ENCODE results near the gene FURIN.

Gene FURIN

DNA sequence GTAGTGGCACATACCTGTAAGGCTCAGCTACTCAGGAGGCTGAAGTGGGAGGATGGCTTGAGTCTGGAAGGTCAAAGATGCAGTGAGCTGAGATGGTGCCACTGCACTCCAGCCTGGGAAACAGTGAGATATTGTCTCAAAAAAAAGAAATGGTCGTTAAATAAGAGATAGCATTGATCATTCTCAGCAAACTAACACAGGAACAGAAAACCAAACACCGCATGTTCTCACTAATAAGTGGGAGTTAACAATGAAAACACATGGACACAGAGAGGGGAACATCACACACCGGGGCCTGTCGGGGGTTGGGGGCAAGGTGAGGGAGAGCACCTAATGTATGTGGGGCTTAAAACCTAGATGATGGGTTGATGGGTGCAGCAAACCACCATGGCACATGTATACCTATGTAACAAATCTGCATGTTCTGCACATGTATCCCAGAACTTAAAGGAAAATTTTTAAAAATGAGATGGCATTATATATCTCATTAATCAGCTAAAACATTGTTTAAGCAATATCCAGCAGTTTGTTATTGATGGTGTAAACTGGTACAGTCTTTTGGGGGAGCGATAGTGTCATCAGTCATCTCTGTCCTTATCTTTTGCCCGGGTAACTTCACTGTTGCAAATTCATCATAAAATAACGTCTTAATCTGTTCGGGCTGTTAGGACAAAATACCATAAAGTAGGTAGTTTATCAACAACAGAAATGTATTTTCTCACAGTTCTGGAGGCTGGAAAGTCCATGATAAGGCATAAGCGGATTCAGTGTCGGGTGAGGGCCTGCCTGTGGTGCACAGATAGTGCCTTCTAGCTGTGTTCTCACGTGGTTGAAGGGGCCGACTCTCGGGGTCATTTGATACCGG is 33.0 kb downstream of the FURIN start:
- Histone ChIP-seq H3K27me3 (ENCODE audit: control insufficient read depth, insufficient read depth, low read length) (peaks cover 28% of the 10 kb centered on the region), H3K27ac (ENCODE audit: low read length) (no peak overlapping the region), H3K9ac (ENCODE audit: low read length) (peak overlapping the region; percentile 38), H3K36me3 (ENCODE audit: control insufficient read depth, low read depth, low read length) (no peaks in the 10 kb centered on the region), H3K4me3 (ENCODE audit: low read length) (peak overlapping the region; percentile 80), H3K9me3 (ENCODE audit: control insufficient read depth, low read depth, low read length) (no peaks in the 10 kb centered on the region), H3K4me1 (ENCODE audit: control insufficient read depth, low read depth, low read length) (peaks cover 7% of the 10 kb centered on the region)

DNA sequence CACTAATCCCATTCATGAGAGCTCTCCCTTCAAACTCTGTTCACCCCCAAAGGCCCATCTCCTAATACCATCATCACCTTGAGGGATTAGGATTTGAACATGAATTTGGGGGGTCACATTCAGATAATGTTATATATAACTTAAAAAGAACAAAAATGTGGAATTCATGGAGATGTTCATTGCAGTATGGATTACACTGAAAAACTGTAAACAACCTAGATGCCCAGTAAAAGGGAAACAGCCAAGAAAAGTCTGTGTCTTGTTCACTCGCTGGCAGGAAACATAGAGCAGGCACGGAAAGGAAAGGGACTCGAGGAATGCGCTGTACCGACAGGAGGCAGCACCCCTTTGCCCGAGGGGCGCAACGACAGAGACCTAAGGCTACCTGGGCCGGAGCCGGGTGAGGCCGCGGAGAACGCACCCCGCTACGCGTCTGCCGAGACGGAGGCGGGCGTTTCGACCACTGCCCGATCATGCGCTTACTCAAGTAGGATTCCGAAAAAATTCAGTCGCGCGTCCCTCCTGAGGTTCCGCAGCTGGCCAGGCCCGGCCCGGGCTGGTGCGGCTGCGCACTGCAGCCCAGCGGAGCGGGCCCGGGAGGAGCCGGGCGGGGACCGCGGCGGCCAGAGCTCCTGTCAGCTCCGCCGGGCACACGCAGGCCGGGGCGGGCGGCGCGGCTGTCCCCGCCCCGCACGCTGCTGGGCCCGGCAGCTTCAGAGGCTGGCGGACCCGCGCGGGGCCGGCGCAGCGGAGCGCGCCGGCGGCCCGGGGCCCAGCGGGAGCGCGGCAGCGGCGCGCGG is 33.9 kb downstream of the FURIN start:
- no peak overlapping the region for H3K27ac ChIP-seq (ENCODE audit: low read length)
- H3K36me3 ChIP-seq (ENCODE audit: control insufficient read depth, low read depth, low read length) = no peaks in the 10 kb centered on the region
- peaks cover 28% of the 10 kb centered on the region for H3K27me3 ChIP-seq (ENCODE audit: control insufficient read depth, insufficient read depth, low read length)
- peak overlapping the region; percentile 38 for H3K9ac ChIP-seq (ENCODE audit: low read length)
- peaks cover 7% of the 10 kb centered on the region for H3K4me1 ChIP-seq (ENCODE audit: control insufficient read depth, low read depth, low read length)
- no peaks in the 10 kb centered on the region for H3K9me3 ChIP-seq (ENCODE audit: control insufficient read depth, low read depth, low read length)
- H3K4me3 ChIP-seq (ENCODE audit: low read length) = peak overlapping the region; percentile 80

DNA sequence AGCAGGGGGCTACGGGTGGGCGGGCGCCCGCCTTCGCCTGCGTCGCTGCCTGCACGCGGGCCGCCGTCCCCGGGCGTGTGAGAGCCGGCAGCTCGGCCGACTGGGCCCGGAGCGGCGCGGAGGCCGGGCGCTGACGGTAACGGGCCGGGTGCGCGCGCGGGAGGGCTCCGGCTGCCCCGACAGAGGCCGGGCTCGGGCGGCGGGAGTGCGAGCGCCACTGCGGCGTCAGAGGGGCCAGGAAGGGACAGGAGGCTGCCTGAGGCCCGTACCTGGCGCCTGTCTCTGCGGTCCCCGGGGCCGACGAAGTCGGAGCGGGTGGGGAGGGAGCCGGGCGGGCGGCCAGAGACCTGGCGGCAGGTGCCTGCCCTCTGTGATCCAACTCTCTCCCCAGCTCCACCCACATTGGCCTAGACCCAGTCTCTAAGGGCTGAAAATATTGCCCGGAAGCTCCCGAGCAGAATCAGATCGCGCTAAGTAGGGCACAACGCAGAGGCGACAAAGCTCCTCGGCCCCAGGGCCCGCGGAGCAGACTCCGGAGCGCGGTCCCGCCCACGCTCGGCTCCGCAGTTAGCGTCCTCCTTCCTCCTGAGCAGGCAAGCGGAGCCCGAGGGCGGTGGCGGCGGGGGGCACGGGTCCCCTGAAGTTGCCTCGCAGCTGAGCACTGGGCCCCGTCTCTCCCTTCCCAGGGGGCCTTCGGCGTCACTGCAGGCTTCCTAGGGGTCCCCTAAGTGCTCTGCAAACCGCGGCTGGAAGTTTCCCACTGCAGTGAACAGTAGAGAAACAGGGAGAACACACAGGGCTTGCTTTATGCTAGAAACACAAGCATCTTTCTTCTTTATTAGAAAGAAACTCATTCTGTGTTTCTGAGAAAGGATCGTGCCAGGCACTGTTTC is 34.7 kb downstream of the FURIN start, which contains the start of gene MAN2A2:
Gene MAN2A2, plus strand, starts transcription at position 463 of the 893 bp plus-strand sequence. CDS start 906 bp downstream, outside the sequence.
- Histone ChIP-seq H3K27ac (ENCODE audit: low read length) (no peak within 1 kb of the TSS), H3K9me3 (ENCODE audit: control insufficient read depth, low read depth, low read length) (no peaks in the 10 kb centered on the region), H3K27me3 (ENCODE audit: control insufficient read depth, insufficient read depth, low read length) (peaks cover 28% of the 10 kb centered on the region), H3K4me3 (ENCODE audit: low read length) (peak within 1 kb of the TSS; percentile 80), H3K4me1 (ENCODE audit: control insufficient read depth, low read depth, low read length) (peaks cover 7% of the 10 kb centered on the region), H3K36me3 (ENCODE audit: control insufficient read depth, low read depth, low read length) (no peaks in the 10 kb centered on the region), H3K9ac (ENCODE audit: low read length) (peak within 1 kb of the TSS; percentile 38)

DNA sequence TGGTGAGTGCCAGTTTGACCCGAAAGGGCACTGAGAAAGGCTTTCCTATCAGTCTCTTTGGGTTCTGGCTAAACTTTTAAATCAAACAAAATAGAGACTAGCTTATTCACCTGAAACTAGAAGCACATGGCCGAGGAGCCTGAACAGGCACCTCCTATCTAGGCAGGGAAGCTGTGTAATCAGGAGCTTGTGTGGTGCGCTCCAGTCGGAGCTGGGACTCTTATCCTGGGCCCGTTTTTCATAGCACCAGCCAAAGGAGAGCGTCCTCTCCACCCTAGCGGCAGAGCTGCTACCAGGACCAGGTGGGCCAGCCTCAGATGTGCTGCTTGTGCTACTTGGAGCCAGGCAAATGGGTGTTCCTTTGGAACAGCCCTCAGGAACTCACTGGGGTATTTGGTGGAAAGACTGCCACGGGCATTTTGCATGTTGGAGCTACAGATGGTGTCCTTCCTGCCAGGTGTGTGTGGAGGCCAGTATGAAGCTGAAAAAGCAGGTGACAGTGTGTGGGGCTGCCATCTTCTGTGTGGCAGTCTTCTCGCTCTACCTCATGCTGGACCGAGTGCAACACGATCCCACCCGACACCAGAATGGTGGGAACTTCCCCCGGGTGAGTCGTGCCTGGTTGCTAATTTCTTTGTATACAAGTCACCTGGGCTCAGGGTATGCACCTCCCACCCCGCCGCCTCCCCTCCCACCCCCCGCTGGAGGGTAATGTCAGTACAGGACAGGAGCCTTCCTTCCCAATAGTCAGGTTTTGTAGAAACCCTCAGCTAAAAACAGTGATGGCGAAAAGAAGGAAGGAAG is 35.5 kb downstream of the FURIN start:
- H3K27me3 ChIP-seq (ENCODE audit: control insufficient read depth, insufficient read depth, low read length) = peaks cover 28% of the 10 kb centered on the region
- H3K9me3 ChIP-seq (ENCODE audit: control insufficient read depth, low read depth, low read length) = no peaks in the 10 kb centered on the region
- H3K9ac ChIP-seq (ENCODE audit: low read length) = peak overlapping the region; percentile 18
- peak overlapping the region; percentile 67 for H3K4me3 ChIP-seq (ENCODE audit: low read length)
- peaks cover 7% of the 10 kb centered on the region for H3K4me1 ChIP-seq (ENCODE audit: control insufficient read depth, low read depth, low read length)
- no peak overlapping the region for H3K27ac ChIP-seq (ENCODE audit: low read length)
- H3K36me3 ChIP-seq (ENCODE audit: control insufficient read depth, low read depth, low read length) = no peaks in the 10 kb centered on the region

DNA sequence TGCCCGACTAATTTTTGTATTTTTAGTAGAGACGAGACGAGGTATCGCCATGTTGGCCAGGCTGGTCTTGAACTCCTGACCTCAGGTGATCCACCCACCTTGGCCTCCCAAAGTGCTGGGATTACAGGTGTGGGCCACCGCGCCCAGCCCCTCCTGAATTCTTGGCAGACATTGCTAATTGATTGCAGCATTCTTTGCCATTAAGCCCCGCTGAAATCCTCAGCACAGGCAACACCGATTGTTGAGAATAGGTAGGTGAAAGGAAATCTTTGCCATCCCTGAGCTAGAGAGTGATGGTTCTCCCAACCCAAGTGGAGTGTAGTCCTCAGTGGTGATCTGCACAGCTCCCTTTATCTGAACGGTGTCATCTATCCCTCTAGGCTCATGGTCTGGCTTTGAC is 36.4 kb downstream of the FURIN start:
- Histone ChIP-seq H3K9ac (ENCODE audit: low read length) (no peak overlapping the region), H3K27ac (ENCODE audit: low read length) (no peak overlapping the region), H3K9me3 (ENCODE audit: control insufficient read depth, low read depth, low read length) (no peaks in the 10 kb centered on the region), H3K4me1 (ENCODE audit: control insufficient read depth, low read depth, low read length) (peaks cover 7% of the 10 kb centered on the region), H3K36me3 (ENCODE audit: control insufficient read depth, low read depth, low read length) (no peaks in the 10 kb centered on the region), H3K27me3 (ENCODE audit: control insufficient read depth, insufficient read depth, low read length) (peaks cover 28% of the 10 kb centered on the region), H3K4me3 (ENCODE audit: low read length) (no peak overlapping the region)

DNA sequence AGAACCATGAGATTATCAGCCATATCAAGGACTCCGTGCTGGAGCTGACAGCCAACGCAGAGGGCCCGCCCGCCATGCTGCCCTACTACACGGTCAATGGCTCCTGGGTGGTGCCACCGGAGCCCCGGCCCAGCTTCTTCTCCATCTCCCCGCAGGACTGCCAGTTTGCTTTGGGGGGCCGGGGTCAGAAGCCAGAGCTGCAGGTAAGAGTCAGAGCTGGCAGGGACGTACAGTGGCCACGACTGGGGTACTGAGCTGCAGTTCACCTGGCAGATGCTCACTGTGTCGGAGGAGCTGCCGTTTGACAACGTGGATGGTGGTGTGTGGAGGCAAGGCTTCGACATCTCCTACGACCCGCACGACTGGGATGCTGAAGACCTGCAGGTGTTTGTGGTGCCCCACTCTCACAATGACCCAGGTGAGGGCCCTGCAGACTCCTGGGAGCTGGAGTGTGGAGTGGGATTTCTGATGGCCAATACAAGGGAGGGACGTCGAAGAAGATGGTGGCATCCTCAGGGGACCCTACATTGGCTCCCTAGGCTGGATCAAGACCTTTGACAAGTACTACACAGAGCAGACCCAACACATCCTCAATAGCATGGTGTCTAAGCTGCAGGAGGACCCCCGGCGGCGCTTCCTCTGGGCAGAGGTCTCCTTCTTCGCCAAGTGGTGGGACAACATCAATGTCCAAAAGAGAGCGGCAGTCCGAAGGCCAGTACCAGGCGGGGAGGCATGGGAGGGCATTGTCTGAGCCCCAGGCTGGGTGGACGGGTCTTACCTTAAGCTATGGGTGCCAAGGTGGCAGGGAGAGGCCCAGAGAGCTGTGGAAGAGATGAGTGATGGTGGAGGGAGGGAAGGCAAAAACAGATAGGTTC is 37.2 kb downstream of the FURIN start:
- peaks cover 7% of the 10 kb centered on the region for H3K4me1 ChIP-seq (ENCODE audit: control insufficient read depth, low read depth, low read length)
- H3K9ac ChIP-seq (ENCODE audit: low read length) = no peak overlapping the region
- peaks cover 28% of the 10 kb centered on the region for H3K27me3 ChIP-seq (ENCODE audit: control insufficient read depth, insufficient read depth, low read length)
- H3K36me3 ChIP-seq (ENCODE audit: control insufficient read depth, low read depth, low read length) = no peaks in the 10 kb centered on the region
- H3K9me3 ChIP-seq (ENCODE audit: control insufficient read depth, low read depth, low read length) = no peaks in the 10 kb centered on the region
- no peak overlapping the region for H3K27ac ChIP-seq (ENCODE audit: low read length)
- no peak overlapping the region for H3K4me3 ChIP-seq (ENCODE audit: low read length)

DNA sequence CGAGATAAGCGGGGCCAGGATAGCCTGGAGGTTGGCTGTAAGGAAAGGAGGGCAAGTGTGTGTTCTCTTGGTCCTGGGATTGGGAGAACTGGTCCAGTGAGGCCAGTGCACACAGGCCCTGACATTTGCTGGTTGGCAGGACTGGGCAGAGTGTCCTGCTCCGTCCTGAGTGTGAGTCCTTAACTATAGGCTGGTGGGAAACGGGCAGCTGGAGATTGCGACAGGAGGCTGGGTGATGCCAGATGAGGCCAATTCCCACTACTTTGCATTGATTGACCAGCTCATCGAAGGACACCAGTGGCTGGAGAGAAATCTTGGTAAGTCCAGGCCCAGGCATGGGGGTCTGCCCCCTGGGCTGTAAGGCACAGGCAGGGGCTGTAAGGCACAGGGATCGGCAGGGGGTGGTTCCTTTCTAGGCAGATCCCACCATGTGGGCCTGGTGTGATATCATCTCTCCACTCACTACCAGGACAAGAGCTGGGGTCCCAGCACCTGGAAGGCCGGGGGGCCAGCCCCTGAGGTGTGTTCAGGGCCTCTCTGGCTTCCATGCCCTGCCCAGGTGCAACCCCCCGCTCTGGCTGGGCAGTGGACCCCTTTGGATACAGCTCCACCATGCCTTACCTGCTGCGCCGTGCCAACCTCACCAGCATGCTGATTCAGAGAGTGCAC is 37.9 kb downstream of the FURIN start:
- Histone ChIP-seq H3K4me3 (ENCODE audit: low read length) (no peak overlapping the region), H3K27ac (ENCODE audit: low read length) (no peak overlapping the region), H3K36me3 (ENCODE audit: control insufficient read depth, low read depth, low read length) (no peaks in the 10 kb centered on the region), H3K9me3 (ENCODE audit: control insufficient read depth, low read depth, low read length) (no peaks in the 10 kb centered on the region), H3K27me3 (ENCODE audit: control insufficient read depth, insufficient read depth, low read length) (peaks cover 25% of the 10 kb centered on the region), H3K4me1 (ENCODE audit: control insufficient read depth, low read depth, low read length) (peaks cover 7% of the 10 kb centered on the region), H3K9ac (ENCODE audit: low read length) (no peak overlapping the region)

DNA sequence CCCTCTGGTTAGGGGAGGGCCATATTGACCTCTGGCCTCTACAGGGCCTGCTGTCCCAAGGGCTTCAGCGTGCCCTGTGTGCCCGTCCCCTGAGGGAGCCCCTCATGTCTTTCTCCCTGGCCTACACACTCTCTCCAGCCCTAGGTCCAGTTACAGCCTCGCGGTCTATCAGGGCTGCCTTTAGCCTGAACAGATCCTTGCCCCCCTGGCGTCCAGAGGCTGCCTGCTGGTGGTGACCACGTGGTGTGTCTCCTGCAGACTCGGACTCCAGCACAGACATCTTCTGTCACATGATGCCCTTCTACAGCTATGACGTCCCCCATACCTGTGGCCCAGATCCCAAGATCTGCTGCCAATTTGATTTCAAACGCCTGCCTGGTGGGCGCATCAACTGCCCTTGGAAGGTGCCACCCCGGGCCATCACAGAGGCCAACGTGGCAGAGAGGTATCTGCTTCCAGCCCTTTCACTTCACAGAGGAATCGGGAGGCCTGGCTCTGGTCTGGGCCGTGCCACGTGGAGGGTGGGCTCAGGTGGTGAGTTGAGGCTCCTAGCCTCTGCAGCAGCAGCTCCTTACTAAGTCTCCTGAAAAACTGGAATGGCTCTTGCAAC is 38.8 kb downstream of the FURIN start:
- Histone ChIP-seq H3K9me3 (ENCODE audit: control insufficient read depth, low read depth, low read length) (no peaks in the 10 kb centered on the region), H3K27me3 (ENCODE audit: control insufficient read depth, insufficient read depth, low read length) (peaks cover 19% of the 10 kb centered on the region), H3K4me1 (ENCODE audit: control insufficient read depth, low read depth, low read length) (no peaks in the 10 kb centered on the region), H3K36me3 (ENCODE audit: control insufficient read depth, low read depth, low read length) (no peaks in the 10 kb centered on the region), H3K9ac (ENCODE audit: low read length) (no peak overlapping the region), H3K4me3 (ENCODE audit: low read length) (no peak overlapping the region), H3K27ac (ENCODE audit: low read length) (no peak overlapping the region)

DNA sequence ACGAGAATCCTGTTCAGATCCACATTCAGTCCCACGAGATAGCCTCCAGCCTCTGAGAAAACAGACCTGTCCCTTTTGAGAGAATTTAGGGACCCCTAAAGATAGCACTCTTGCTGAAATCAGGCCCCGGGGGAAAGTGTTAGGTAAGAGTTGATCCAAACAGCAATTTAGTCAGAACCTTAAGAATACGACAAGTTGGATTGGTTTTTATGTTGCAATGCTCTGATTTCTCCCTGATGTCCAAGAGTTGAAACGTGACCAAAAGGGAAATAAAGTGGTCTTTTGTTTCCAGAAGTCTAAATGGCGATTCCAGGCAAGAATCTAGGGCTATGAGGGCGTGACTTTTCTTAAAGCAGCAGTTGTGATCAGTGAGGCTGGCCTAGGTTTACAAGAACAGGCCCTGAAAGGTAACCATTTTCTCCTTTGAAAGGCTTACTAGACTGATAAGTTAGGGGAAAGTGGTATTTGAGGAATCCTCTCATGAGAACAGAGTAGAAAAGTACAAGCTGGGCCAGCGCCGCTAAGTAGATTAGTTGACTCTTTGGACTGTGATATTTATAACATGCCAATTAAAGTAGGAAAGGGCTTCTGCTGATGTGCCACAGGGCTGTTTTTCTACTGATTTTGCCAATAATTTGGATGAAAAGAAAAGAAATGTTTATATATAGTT is 39.6 kb downstream of the FURIN start:
- Histone ChIP-seq H3K36me3 (ENCODE audit: control insufficient read depth, low read depth, low read length) (no peaks in the 10 kb centered on the region), H3K4me1 (ENCODE audit: control insufficient read depth, low read depth, low read length) (no peaks in the 10 kb centered on the region)

More for the DNA sequence above, 39.6 kb downstream of the FURIN start:
- H3K9ac ChIP-seq (ENCODE audit: low read length) = no peak overlapping the region
- H3K27me3 ChIP-seq (ENCODE audit: control insufficient read depth, insufficient read depth, low read length) = peaks cover 19% of the 10 kb centered on the region
- H3K27ac ChIP-seq (ENCODE audit: low read length) = no peak overlapping the region
- H3K4me3 ChIP-seq (ENCODE audit: low read length) = no peak overlapping the region
- H3K9me3 ChIP-seq (ENCODE audit: control insufficient read depth, low read depth, low read length) = no peaks in the 10 kb centered on the region

All from iPS-18a (cell line).